ENCODE results near the gene PIGC.

The PIGC gene

GRCh38 chr1:172430128-172430454 lies 13.8 kb downstream of the PIGC start:
- no peak for DNase-seq (ENCODE audit: low read depth)

DNA sequence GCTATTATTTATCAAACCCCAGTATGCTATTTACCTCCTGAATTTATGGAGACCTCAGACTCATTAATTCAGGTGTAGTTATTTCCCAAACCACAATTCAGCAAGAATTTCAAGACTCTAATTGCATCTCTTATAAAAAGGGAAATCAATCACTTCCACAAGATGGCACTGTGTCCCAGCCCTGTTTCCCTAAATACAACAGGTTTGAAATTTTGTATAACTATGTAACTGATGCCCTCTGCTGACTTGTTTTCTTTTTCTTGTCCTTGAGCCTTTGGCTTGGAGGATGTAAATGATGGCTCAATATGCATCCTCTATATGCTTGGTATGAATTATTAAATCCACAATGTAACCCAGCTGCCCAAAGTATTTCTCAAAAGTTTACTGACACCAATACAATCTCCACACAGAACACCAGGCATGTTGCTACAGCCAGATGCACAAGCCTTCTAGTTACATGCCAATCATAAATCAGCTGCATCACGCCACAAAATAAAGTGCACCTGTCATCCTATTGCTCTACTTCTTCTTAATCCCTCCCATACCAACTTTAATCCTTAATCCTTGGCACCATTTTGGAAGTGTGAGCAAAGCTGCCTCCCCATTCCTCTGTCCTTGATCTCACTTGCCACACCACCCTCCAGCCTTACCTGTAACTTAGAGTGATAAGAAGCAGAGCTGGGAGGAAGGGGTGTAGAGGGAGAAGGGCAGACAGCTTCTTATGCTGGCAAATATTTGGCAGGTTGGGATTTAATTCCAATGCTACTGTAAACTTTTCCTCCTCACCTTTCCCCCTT lies 14.3 kb downstream of the PIGC start:
- peak; percentile 25 for DNase-seq (ENCODE audit: low read depth)

GRCh38 chr1:172427191-172427590 lies 16.7 kb downstream of the PIGC start:
- no peak for DNase-seq (ENCODE audit: low read depth)

DNA sequence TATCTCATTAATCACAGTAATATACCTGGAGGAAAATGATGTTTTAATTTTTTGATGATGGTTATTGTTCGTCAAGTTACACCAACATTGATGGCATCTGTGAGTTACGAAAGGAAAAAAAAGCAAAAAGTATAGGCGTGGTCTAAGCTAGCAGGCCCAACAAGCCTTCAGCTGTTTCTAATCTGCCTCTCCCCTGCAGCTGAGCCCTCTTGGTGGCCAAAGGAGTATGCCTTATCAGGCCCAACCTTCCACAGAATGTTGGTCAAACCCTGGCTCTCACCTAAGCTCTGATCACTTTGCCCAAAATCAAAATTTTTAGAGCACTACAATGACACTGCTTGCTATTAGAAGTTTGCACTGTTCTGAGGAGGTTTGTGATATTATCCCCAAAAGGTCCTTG lies 18.5 kb downstream of the PIGC start:
- DNase-seq (ENCODE audit: low read depth) = no peak

- DNase-seq (ENCODE audit: low read depth) = no peak
Observed at GRCh38 chr1:172423336-172423735, 20.5 kb downstream of the PIGC start.

DNA sequence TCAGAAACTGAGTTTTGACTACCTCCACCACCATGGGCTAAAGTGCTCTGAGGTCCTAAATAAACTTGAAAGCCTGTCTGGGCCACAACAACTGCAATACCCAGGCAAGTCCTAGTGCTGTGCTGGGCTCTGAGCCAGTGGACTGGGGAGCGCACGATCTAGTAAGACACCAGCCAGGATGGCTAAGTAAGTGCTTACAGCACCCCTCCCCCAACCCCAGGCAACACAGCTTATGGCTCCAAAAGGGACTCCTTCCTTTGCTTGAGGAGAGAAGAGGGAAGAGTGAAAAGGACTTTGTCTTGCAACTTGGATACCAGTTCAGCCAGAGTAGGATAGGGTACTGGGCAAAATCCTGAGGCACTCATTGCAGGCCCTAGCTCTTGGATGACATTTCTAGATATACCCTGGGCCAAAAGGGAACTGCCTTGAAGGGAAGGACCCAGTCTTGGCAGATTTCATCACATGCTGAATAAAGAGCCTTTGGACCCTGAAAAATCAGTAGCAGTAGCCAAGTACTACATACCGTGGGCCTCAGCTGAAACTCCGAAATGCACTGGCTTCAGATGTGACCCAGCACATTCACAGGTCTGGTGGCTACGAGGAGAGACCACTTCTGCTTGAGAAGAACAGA lies 21.8 kb downstream of the PIGC start:
- no peak for DNase-seq (ENCODE audit: low read depth)

GRCh38 chr1:172420385-172420784 lies 23.5 kb downstream of the PIGC start, which contains the start of gene C1orf105:
C1orf105 (plus strand) TSS chr1:172420685; CDS start chr1:172420886, 201 bp downstream.
- no peak for DNase-seq (ENCODE audit: low read depth)

DNA sequence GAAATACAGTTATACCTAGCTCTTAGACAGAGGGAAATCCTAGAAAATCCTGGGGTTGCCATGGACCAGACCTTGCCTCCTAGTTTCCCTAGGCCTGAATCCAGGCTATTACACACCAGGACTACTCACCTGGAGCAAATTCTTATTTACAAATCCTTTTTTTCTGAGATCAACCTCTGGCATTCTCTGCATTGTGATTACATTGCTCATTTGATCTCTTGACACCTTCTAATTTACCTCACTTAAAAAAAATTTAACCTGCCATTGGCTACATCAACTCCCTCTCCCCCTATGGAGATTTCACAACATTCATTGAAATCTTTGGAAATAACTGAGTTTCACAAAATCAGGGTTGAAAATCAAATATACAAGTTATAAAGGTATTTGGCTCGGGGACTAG lies 26.3 kb downstream of the PIGC start:
- no peak for DNase-seq (ENCODE audit: low read depth)

DNA sequence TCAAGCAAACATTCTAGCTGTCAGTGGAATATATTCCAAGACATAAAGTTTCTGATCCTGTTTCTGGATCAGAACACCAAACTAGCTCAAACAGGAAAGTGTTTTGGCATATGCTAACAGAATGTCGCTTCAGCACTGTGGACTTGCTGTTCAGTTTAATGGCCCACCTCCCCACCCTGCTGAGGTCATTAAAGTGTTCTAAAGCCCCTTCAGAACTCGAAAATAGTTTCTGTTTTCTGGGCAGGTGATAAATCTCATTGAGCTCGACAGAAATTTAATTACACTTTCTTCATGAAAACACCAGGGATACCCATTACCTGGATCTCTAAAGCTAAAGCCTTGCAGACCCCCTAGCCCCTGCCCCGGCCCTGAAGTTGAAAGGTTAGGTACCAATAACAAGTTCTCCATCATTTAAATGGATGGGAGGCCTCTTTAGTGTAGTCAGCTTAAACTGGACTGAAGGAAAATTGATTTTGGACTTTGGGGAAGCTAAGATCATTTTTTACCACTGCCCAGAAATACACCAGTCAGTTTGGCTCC lies 27.3 kb downstream of the PIGC start:
- no peak for DNase-seq (ENCODE audit: low read depth)

DNA sequence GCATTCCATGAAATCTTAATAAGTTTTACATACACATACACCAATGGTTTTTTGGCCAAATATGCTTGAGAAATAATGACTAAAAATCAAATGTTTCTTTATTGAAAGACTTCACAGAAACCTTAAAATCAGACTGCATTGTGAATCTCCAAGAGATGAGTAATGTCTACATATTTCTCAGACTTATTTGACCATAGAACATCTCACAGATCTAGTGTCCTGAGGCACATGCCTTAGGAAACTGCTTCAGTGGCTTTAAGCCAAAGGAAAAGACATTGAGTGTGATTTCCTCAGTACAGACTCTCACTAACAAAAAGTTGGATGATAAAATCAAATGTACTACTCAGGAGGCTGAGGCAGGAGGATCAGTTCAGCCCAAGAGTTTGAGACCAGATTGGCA lies 29.5 kb downstream of the PIGC start:
- DNase-seq (ENCODE audit: low read depth) = no peak

- DNase-seq (ENCODE audit: low read depth) = no peak
Observed at GRCh38 chr1:172411791-172412338, 32.0 kb downstream of the PIGC start.

GRCh38 chr1:172410027-172410426 lies 33.8 kb downstream of the PIGC start:
- no peak for DNase-seq (ENCODE audit: low read depth)

- DNase-seq (ENCODE audit: low read depth) = no peak
Observed at GRCh38 chr1:172408958-172409357, 34.9 kb downstream of the PIGC start.

DNA sequence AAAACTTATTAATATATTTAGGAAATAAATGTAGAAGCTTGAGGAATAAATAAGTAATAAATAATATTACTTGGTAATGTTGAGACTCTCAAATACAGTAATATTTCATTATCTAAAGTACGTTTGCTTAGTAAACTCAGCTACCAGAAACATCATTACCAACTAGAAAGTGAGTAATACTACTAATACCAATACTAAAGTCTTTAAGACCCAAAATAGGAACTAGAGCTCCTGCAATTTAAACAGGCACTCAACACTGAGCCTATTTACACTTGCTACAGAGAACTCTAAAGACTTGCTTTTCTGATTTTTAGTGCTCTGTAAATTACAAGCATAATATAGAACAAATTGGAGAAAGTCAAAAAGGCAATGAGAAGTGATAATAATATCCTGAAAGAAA lies 36.9 kb downstream of the PIGC start:
- no peak for DNase-seq (ENCODE audit: low read depth)

GRCh38 chr1:172405912-172406311 lies 38.0 kb downstream of the PIGC start:
- DNase-seq (ENCODE audit: low read depth) = no peak

DNA sequence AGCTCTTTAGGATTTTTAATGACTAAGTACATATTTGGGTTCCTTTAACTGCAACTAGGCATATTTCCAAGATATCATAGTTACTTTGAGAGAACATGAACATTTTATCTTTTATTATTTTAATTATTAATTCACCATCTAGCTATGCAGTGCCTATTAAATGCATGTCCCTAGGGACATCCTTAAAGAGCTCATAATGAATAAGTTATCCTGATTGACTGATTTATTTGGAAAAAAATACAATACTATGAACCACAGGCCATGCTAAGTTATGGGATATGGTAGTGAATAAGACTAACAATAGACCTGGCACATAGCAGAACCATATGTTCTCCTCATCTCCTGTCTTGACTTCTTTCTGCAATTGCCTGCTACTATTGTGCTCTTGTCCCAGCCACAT lies 39.7 kb downstream of the PIGC start:
- DNase-seq (ENCODE audit: low read depth) = no peak

- no peak for DNase-seq (ENCODE audit: low read depth)
Observed at GRCh38 chr1:172402878-172403569, 40.8 kb downstream of the PIGC start.

DNA sequence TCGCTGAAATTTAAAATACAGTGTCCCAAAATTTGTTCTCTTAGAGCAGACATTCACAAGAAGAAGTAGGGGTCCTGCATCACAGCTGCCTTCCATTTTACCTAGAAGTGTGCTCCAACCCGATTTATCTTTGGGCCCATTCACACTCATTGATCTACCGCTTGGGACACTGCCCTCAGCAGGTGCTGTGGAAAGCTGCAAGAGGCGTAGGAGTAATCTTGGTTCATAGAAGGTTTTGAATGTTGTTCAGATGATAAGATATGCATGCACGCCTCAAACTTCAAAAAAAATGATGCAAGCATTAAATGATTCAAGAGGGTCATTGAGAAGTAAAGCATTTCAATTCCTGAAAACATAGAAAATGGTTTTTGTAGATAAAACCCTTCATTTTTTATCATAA lies 42.0 kb downstream of the PIGC start:
- DNase-seq (ENCODE audit: low read depth) = no peak

GRCh38 chr1:172401477-172401876 lies 42.4 kb downstream of the PIGC start:
- no peak for DNase-seq (ENCODE audit: low read depth)

DNA sequence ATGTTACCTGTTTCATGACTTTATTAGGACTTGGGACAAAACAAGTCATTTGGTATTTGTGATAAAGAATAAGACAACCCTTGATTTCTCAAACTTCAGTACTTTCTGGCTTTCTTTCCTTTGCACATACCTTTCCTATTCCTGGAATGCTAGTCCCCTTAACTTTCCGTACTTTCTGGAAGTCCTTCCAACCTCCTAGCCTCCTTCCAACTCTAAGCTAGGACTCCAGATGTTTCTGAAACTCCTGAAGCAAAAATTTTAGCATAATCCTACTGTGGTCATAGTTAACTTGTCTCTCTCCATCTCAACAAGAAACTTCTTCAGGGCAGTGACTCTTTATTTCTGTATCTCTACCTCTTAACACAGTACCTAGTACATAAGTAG lies 43.2 kb downstream of the PIGC start:
- DNase-seq (ENCODE audit: low read depth) = no peak

GRCh38 chr1:172399756-172400721 lies 43.8 kb downstream of the PIGC start:
- no peak for DNase-seq (ENCODE audit: low read depth)

All from CMK (cell line).